ENCODE measurements around the gene CNTN4. TPM values are rescaled to one million over a fixed set of nuclear protein-coding genes. Genes with fewer than 3 reads are reported as not detected.

The CNTN4 gene
- total RNA-seq, 1 donor from 2014 or later = 0.79 TPM

DNA sequence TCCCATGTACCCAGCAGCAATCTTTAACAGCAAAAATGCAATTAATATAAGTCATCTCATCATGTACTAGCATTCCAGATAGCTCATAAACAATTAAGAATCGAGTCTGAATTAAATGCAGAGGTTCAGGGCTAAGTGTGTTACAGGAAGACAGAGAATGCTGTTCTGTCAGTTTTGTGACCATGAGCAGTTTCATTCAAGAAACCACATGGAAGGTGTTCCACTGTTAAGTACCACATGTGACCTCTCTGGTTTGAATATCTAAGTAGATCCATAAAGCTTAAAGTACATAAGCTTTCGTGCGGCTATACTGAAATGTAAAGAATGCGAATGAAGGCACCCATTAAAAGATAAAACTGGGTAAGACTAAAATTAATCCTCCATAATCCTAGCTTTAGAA lies 739.2 kb downstream of the CNTN4 start:
- DNase-seq (ENCODE audit: low read depth) (no peak), FAIRE-seq (no peak)
- TF ChIP-seq, protein P1, sequence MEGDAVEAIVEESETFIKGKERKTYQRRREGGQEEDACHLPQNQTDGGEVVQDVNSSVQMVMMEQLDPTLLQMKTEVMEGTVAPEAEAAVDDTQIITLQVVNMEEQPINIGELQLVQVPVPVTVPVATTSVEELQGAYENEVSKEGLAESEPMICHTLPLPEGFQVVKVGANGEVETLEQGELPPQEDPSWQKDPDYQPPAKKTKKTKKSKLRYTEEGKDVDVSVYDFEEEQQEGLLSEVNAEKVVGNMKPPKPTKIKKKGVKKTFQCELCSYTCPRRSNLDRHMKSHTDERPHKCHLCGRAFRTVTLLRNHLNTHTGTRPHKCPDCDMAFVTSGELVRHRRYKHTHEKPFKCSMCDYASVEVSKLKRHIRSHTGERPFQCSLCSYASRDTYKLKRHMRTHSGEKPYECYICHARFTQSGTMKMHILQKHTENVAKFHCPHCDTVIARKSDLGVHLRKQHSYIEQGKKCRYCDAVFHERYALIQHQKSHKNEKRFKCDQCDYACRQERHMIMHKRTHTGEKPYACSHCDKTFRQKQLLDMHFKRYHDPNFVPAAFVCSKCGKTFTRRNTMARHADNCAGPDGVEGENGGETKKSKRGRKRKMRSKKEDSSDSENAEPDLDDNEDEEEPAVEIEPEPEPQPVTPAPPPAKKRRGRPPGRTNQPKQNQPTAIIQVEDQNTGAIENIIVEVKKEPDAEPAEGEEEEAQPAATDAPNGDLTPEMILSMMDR (IDR thresholded peaks at IDR 0.05; ENCODE audit: insufficient read depth, low read length, severe bottlenecking) = no peak
- H3K27me3 ChIP-seq (ENCODE audit: control insufficient read depth, insufficient read depth, low read length) = no peaks in the 10 kb centered on the region
- no peak overlapping the region for H3K4me3 ChIP-seq (ENCODE audit: low read depth, low read length)
- H3K36me3 ChIP-seq (ENCODE audit: control insufficient read depth, insufficient read depth, low read length) = no peaks in the 10 kb centered on the region

DNA sequence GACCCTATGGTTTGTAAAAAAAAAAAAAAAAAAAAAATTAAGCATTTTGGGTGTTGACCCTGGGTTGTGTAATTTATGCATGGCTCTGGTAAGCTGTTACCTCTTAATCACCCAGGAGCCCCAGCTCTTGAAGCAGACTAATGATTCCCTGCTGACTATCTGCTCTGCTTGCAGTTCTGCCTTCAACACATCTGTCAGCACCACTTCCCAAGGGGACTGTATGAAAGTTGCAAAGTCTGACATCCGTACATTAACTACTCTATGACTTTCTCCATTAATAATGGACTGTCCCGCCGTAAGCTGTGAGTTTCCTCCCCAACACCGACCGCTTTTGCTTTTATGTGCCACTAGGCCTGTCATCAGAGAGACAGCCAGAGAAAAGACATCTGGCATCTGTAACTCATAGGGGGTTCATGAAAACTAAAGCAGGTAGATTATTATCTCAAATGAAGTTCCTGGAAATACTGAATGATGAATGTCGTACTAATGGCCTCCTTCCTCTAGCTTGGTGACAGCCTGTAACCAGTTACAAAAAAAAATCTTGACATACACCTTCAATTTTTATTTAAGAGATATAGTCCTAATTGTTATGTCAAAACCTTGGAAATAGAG lies 740.0 kb downstream of the CNTN4 start:
- Histone ChIP-seq H3K4me3 (ENCODE audit: low read depth, low read length) (no peak overlapping the region), H3K36me3 (ENCODE audit: control insufficient read depth, insufficient read depth, low read length) (no peaks in the 10 kb centered on the region), H3K27me3 (ENCODE audit: control insufficient read depth, insufficient read depth, low read length) (no peaks in the 10 kb centered on the region)
- DNase-seq (ENCODE audit: low read depth) (no peak), FAIRE-seq (no peak)
- TF ChIP-seq, protein P1 (IDR thresholded peaks at IDR 0.05; ENCODE audit: insufficient read depth, low read length, severe bottlenecking) = no peak

DNA sequence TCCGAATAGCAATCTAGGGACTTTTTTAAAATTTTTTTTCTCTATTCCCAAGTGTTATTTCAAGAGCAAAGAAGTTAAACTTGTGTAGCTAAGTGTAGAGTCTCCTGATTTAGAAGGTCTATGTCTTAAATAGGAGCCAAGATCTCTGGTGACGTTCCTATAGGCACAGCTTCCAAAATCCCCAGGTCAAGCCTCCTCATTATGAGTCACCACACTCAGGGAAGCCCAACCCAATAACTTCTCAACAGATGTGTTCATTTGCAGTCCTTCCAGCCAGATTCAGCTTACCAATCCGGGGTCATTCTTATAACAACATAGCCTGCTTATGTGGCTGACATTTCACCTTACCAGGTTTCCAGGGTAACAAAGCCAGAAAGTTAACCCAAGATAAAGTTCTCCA lies 741.2 kb downstream of the CNTN4 start:
- Histone ChIP-seq H3K4me3 (ENCODE audit: low read depth, low read length) (no peak overlapping the region), H3K27me3 (ENCODE audit: control insufficient read depth, insufficient read depth, low read length) (no peaks in the 10 kb centered on the region), H3K36me3 (ENCODE audit: control insufficient read depth, insufficient read depth, low read length) (no peaks in the 10 kb centered on the region)
- TF ChIP-seq, protein P1 (IDR thresholded peaks at IDR 0.05; ENCODE audit: insufficient read depth, low read length, severe bottlenecking) = no peak
- DNase-seq (ENCODE audit: low read depth) = no peak
- FAIRE-seq = no peak

DNA sequence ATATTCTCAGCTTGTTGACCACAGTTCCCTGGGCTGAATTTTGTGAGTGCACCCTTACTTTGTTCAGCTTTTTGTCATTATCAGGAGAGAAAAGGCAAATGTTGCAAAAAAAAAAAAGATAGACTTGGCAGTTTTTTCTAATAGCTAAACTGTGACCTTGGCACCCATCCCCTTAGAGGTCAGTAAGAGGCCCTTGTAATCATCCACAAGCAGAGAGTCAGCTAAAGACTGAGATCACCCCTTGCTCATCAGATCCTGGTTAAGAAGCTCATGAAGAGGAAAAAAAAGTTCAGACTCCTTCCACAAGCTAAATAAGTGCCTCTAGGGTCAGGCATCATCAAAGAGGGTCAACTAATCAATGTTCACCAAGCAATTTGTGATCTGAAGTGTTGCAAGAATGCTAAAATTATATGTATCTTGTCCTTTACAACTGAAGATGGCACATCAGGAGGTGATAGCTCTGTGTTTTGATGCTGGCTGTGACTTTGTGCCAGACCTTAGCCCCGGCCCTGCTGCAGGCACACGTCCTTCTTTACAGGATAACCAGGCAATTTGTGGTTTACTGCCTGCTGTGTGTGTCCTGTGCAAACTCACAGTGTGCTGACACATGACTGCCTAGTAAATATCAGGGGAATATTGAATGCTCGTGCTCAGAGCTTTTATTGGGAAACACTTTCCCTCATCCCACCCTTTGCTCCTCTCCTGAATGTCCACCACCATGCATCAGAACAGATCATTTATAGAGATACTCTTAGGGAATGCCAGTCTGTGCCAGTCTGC lies 748.6 kb downstream of the CNTN4 start:
- Histone ChIP-seq H3K4me3 (ENCODE audit: low read depth, low read length) (no peak overlapping the region), H3K27me3 (ENCODE audit: control insufficient read depth, insufficient read depth, low read length) (no peaks in the 10 kb centered on the region), H3K36me3 (ENCODE audit: control insufficient read depth, insufficient read depth, low read length) (no peaks in the 10 kb centered on the region)
- FAIRE-seq = no peak
- TF ChIP-seq, protein P1 (IDR thresholded peaks at IDR 0.05; ENCODE audit: insufficient read depth, low read length, severe bottlenecking) = no peak
- DNase-seq (ENCODE audit: low read depth) = no peak

DNA sequence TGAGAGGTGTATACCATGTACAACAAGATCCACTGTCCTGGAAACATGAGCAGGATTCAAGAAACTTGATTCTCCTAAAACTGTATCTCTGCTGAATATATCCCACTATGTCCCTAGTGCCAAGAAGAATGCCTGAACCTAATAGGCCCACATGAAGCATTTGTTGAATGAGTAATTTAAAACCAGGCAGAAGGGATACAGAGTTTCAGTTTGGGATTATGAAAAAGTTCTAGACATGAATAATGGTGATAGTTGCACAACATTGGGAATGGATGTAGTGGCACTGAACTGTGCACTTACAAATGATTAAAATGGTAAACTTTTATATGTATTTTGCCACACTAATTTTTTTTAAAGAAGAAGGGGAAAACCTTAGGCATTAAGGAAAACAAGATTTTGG lies 750.4 kb downstream of the CNTN4 start:
- no peaks in the 10 kb centered on the region for H3K27me3 ChIP-seq (ENCODE audit: control insufficient read depth, insufficient read depth, low read length)
- no peak overlapping the region for H3K4me3 ChIP-seq (ENCODE audit: low read depth, low read length)
- DNase-seq (ENCODE audit: low read depth) (no peak), FAIRE-seq (no peak)
- TF ChIP-seq, protein P1 (IDR thresholded peaks at IDR 0.05; ENCODE audit: insufficient read depth, low read length, severe bottlenecking) = no peak
- H3K36me3 ChIP-seq (ENCODE audit: control insufficient read depth, insufficient read depth, low read length) = no peaks in the 10 kb centered on the region

Data from bronchial epithelial cell (primary cell).